ENCODE measurements around the gene TOMM34. TPM values are rescaled to one million over a fixed set of nuclear protein-coding genes. Genes with fewer than 3 reads are reported as not detected.

The TOMM34 gene
- polyA plus RNA-seq, 1 donor (not counting 4 experiments of a cell fraction or from before 2014, with no cell fraction given), result 32.9 TPM

- FAIRE-seq, result no peak
- peaks cover 24 to 28% of the 10 kb centered on the region in 2 experiments for H3K36me3 ChIP-seq (ENCODE audit: control insufficient read depth in 2 of 2, extremely low read depth in 1 of 2, insufficient read depth in 2 of 2, low read length in 2 of 2)
- H3K79me2 ChIP-seq (ENCODE audit: control insufficient read depth, insufficient read depth, low read length), result no peaks in the 10 kb centered on the region
- no peak overlapping the region for H3K4me3 ChIP-seq (ENCODE audit: control insufficient read depth in 2 of 3, extremely low read depth in 1 of 3, insufficient read depth in 2 of 3, low read depth in 1 of 3, low read length in 3 of 3)
- TF ChIP-seq CTCF (optimal IDR thresholded peaks at IDR 0.05 in 1 of 3, IDR thresholded peaks at IDR 0.05 in 1 of 3, conservative IDR thresholded peaks at IDR 0.05 in 1 of 3; ENCODE audit: extremely low read depth in 1 of 3, insufficient read depth in 2 of 3, low read length in 3 of 3), result no peak
- TF ChIP-seq EZH2 (IDR thresholded peaks at IDR 0.05; ENCODE audit: low read length), result no peak
- no peaks in the 10 kb centered on the region for H3K4me1 ChIP-seq (ENCODE audit: control insufficient read depth, extremely low read depth, insufficient read depth, low read length)
- no peaks in the 10 kb centered on the region for H3K27me3 ChIP-seq (ENCODE audit: control insufficient read depth, extremely low read depth, insufficient read depth, low read length)
- no peaks in the 10 kb centered on the region for H3K9me1 ChIP-seq (ENCODE audit: control insufficient read depth, extremely low read depth, insufficient read depth, low read length)
- no peak for DNase-seq (ENCODE audit: low read depth, low spot score)
- H4K20me1 ChIP-seq (ENCODE audit: control insufficient read depth, extremely low read depth, insufficient read depth, low read length), result no peaks in the 10 kb centered on the region
- no peak overlapping the region for H3K4me2 ChIP-seq (ENCODE audit: control insufficient read depth, extremely low read depth, insufficient read depth, low read depth, low read length)
- no peak overlapping the region for H2AFZ ChIP-seq (ENCODE audit: control insufficient read depth, low read length)
- dilution Hi-C loops (cut with MboI; ENCODE audit: extremely low pct_ligation_motif_present, low sequenced_read_pairs), result no loop called here
- H3K9me3 ChIP-seq (ENCODE audit: control insufficient read depth, low read depth, low read length), result no peaks in the 10 kb centered on the region
- H3K27ac ChIP-seq (ENCODE audit: control insufficient read depth, insufficient read depth, low read length), result no peak overlapping the region
- no peak overlapping the region for H3K9ac ChIP-seq (ENCODE audit: control insufficient read depth, extremely low read depth, insufficient read depth, low read length)
These were observed 23.7 kb downstream of the TOMM34 start for GRCh38 chr20:44936510-44936909.

- Histone ChIP-seq H3K9me1 (ENCODE audit: control insufficient read depth, extremely low read depth, insufficient read depth, low read length) (no peaks in the 10 kb centered on the region), H3K27me3 (ENCODE audit: control insufficient read depth, extremely low read depth, insufficient read depth, low read length) (no peaks in the 10 kb centered on the region), H3K36me3 (ENCODE audit: control insufficient read depth in 2 of 2, extremely low read depth in 1 of 2, insufficient read depth in 2 of 2, low read length in 2 of 2) (peaks cover 26 to 28% of the 10 kb centered on the region in 2 experiments), H3K4me3 (ENCODE audit: control insufficient read depth in 2 of 3, extremely low read depth in 1 of 3, insufficient read depth in 2 of 3, low read depth in 1 of 3, low read length in 3 of 3) (no peak overlapping the region), H3K27ac (ENCODE audit: control insufficient read depth, insufficient read depth, low read length) (no peak overlapping the region), H2AFZ (ENCODE audit: control insufficient read depth, low read length) (no peak overlapping the region), H3K4me2 (ENCODE audit: control insufficient read depth, extremely low read depth, insufficient read depth, low read depth, low read length) (no peak overlapping the region), H3K9me3 (ENCODE audit: control insufficient read depth, low read depth, low read length) (no peaks in the 10 kb centered on the region), H4K20me1 (ENCODE audit: control insufficient read depth, extremely low read depth, insufficient read depth, low read length) (no peaks in the 10 kb centered on the region), H3K4me1 (ENCODE audit: control insufficient read depth, extremely low read depth, insufficient read depth, low read length) (no peaks in the 10 kb centered on the region), H3K79me2 (ENCODE audit: control insufficient read depth, insufficient read depth, low read length) (no peaks in the 10 kb centered on the region), H3K9ac (ENCODE audit: control insufficient read depth, extremely low read depth, insufficient read depth, low read length) (no peak overlapping the region)
- FAIRE-seq (no peak), DNase-seq (ENCODE audit: low read depth, low spot score) (no peak)
- dilution Hi-C loops (cut with MboI; ENCODE audit: extremely low pct_ligation_motif_present, low sequenced_read_pairs), result no loop called here
- TF ChIP-seq CTCF (optimal IDR thresholded peaks at IDR 0.05 in 1 of 3, IDR thresholded peaks at IDR 0.05 in 1 of 3, conservative IDR thresholded peaks at IDR 0.05 in 1 of 3; ENCODE audit: extremely low read depth in 1 of 3, insufficient read depth in 2 of 3, low read length in 3 of 3), result no peak
These were observed 27.3 kb downstream of the TOMM34 start for GRCh38 chr20:44932916-44933315.

All from keratinocyte (primary cell).